HG02798 (cell line): Measurements from ENCODE around the gene PCSK5.
"Not testable (repeated sequence)": the region's sequence is repeated elsewhere in the genome, so short reads cannot be mapped to it uniquely, and the experiment has no call there.

Source experiments
- ATAC-seq: cut with Tn5 transposase; IDR thresholded peaks from one replicate; pipeline ENCODE4 v1.9.1; 2021; ENCODE audit warnings: mild to moderate bottlenecking; ENCODE audit not compliant: unreplicated experiment, poor library complexity

Gene PCSK5

DNA sequence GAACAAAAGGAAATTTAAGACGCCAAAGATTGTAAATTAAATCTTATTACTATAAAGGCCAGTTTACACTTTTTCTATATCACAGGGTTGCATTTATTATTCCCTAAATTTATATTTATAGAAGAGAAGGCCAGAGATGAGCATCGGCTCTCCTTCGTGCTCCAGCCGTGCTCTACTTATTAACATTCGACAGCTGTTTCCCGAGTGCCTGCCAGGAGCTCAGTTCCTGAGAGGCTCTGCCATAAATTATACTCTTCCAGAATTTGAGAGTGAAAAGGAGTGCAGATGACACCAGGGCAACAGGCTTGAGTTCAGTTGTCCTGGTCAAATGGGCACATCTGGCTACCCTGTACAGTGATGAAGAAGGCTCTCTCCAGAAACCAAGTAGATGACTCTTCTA is 70.1 kb downstream of the PCSK5 start:
- ATAC-seq: no peak

GRCh38 chr9:75962013-75962661 is 71.7 kb downstream of the PCSK5 start:
- no peak for ATAC-seq

DNA sequence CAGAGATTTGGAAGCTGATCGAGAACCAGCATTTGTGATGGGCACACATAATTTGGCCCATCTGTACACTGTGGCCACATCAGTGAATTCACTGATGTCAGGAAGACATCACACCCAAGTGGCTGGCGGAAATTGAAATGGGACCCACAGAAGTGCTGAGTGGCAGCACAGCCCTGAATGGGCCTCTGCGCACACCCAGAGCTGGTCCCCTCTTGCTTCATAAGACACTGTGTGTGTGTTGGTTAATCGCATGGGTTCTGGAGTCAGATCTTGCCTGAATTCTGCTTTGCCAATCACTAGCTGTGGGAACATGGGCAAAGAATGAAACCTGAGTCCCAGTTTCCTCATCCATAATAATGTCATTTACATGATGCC is 72.2 kb downstream of the PCSK5 start:
- no peak for ATAC-seq

DNA sequence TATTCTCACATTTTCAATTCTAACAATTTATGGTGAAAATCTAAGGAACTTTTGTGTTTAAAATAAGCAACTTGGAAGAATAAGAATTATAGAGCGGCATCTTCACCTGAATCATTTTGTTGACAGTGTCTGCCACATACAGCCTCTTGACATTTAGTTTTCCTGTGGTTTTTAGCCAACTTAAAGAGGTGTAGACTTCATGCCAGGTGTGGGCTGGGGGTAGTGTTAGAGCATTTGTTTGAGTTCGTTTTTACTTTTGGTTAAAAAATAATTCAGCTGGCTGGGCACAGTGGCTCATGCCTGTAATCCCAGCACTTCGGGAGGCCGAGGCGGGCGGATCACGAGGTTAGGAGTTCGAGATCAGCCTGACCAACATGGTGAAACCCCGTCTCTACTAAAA is 72.8 kb downstream of the PCSK5 start:
- ATAC-seq: not testable (repeated sequence)

DNA sequence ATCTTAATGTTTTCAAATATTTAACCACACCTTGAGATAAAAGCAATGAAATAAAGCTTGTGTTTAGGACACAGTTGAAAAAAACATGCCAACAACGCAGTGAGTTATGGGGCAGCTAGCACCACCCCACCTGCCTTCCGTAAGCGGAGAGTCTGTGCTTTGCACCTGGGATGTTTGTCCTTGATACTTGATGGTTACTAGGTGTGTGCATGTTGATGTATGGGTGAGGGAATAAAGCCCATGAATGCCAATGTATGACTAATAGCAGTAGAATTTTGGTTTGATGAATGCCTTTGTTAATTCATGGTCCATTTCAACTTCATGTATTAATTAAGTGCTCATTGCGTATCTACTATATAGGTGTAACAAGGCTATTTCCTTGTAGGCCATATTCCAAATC is 74.0 kb downstream of the PCSK5 start:
- ATAC-seq: no peak

- ATAC-seq: no peak
Observed at GRCh38 chr9:75965231-75965630, 74.8 kb downstream of the PCSK5 start.

- ATAC-seq: no peak
Observed at GRCh38 chr9:75967556-75967955, 77.1 kb downstream of the PCSK5 start.

GRCh38 chr9:75974016-75974766 is 83.7 kb downstream of the PCSK5 start:
- no peak for ATAC-seq

DNA sequence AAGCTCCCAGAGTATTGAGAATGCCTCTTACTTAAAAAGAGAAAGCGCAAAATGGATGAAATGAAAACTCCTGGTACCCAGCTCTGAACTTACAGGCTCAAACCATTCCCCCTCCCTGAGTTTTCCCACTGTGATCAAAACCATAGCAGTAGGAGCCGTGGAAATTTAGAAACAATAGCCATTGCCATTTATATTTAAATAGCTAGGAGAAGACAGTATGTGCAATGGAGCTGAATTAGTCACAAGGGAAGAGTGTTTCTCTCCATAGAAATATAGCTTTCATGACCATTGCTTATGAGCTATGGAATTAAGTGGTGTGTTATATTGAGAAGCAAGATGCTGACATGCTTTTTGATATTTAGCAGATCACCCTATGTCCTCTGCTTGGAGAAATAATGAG is 84.6 kb downstream of the PCSK5 start:
- no peak for ATAC-seq

DNA sequence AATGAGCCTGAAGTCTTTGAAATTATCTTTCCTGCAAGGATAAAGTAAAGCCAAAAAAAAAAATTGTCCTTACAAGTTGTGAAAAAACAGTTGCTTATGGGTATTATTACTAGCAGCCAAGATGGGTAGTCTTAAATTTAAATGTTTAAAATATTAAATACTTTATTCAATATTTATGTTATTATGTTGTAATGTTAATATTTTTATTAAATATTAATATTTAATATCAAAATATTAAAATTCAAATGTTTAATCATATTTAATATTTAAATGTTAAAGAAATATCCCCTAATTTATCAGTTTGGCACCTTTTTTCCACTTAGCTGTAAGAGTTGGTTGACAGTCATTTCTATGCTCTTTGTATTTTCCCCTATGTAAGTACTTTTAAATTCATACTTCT is 86.1 kb downstream of the PCSK5 start:
- ATAC-seq: no peak

DNA sequence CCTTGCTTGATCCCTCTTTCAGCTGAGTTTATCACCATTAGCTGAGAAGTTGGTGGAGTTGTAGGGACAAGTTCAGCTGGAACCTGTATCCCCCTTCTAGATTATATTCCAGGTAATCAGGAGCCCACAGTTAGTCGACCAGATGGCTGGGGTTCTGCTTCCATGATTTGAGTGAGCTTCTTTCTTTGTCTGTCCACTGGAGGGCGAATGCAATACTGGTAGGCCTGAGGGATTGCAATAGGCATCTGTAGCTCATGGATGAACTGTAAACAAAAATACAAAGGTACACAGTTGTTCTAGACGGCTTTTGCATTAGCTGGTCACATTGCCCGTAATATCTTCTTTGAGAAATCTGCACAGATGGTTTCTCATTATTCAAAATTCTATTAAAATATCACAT is 88.9 kb downstream of the PCSK5 start:
- no peak for ATAC-seq

DNA sequence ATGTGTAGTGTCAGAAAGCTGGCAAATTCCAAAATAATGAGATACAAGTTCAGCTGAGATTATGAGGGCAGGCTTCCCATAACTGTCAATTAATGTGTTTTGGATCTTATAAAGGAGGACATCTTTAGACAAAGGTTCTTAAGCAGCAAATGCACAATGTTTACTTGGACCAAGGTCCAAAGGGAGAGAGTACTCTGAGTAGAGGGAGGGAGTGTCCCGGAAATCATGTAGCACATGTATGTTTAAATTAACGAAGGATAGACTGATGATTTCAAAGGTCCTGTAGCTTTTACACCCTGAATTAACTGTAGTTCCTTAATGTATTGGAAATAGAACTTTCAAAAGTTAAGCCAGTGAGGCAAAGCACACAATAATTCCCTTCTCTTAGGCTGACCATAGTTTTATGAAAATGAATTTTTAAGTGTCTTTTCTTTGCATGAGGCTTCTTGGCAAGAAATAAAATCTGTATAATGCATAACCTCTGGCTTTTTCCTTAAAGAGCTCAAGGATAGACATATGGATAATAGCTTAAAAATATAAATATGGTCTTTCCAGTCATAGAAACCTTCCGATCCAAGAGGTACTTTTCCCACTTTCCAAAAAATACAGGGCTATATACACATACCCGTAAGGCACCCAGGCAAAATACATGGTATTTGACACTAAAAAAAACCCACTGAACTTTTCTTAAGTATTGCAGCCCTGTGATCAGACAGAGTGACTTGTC is 93.0 kb downstream of the PCSK5 start:
- no peak for ATAC-seq

DNA sequence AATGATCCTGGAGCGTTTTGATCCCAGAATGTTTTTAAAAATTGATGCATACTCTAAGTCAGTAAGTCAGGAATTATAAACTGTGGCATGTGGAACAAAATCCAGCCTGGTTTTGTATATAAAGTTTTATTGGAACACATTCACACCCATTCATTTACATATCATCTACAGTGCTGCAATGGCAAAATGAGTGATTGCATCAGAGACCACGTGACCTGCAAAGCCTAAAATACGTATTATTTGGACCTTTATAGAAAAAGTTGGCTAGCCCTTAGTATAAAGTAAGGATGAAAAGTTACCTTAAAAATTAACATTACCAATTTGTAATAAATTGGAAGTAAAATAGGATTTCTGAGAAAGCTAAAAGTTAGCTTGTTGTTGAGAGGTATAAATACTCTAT is 95.0 kb downstream of the PCSK5 start:
- ATAC-seq: no peak

DNA sequence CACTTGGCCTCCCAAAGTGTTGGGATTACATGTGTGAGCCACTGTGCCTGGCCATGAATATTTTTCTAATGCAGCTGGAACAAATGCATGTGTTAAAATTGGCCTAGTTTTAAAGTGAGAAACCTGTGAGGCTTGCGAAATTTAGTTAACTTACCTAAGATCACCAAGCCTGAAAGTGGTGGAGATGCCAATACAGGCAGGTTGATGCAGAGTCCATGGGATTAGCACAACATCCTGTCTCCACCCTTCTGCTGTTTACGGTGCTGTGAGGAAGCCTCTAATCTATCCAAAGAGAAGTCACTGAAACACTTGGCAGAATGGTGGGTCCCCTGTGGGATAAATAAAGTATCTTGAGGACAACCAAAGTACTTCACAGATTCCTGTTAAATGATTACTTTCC is 98.2 kb downstream of the PCSK5 start:
- no peak for ATAC-seq

- no peak for ATAC-seq
Observed at GRCh38 chr9:75990156-75990555, 99.7 kb downstream of the PCSK5 start.

- no peak for ATAC-seq
Observed at GRCh38 chr9:75990576-75991304, 100.3 kb downstream of the PCSK5 start.

DNA sequence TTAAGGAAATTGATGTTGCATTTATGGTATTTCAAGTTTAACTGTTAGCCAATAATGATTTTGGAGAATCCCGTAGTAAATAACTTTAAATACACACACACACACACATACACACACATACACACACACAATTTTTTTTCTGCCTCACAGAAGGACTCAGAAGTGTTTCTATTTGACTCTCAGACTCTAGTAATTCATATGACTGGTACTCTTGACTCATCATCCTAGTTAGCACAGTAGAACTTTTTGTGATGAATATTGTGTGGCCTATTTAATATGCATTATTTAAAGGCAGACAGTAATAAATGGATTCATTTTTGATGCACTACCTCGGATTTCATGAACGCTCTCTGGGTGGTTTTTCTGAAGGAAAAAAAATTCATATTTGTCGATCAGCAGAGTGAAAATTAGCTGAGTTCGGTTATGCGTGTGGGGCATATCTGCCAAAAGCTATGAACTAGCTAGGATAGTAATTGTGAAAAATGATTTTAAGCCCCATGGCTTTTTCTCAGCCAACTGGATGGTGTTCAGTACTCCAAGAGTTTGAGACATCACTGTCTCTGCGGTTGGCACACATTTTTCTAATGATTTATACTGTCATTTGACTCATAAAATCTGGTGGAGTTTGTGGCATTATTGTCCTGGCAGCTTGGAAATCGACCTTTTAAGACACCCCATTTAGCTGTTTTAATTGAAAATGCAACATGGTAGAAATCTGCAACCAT is 102.2 kb downstream of the PCSK5 start:
- ATAC-seq: no peak

GRCh38 chr9:75993434-75993833 is 103.0 kb downstream of the PCSK5 start:
- no peak for ATAC-seq

- no peak for ATAC-seq
Observed at GRCh38 chr9:75995066-75995465, 104.6 kb downstream of the PCSK5 start.

GRCh38 chr9:75996726-75997125 is 106.3 kb downstream of the PCSK5 start:
- ATAC-seq: no peak
